ENCODE data around the gene RAP1GAP.

DNA sequence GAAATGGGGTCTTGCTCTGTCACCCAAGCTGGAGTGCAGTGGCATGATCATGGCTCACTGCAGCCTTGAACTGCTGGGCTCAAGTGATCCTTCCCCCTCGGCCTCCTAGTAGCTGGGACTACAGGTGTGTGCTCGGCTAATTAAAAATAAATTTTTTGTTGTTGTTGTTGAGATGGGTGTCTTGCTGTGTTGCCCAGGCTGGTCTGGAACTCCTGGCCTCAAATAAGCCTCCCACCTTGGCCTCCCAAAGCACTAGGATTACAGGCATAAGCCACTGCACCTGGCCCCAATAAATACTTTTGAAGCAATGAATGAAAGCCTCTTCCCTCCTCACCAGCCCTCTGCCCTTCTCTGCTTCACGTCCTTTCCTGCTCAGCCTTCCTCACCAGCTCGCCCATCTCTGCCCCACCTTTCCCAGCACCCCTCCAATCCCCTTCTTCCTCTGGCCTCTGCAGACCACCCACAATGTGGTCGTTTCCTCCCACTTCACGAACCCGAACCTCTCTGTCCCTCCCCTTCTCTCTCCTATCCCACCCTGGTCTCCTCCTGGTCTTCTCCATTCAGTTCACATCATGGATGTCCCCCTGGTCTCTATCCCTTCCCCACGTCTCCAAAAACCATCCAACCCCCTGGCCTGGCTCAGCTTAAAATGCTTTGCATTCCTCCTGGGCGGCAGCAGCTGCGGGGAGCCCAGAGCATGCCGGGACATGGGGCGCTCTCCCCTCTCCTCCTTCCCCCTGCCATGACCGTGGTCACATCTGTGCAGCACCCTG is 38.4 kb downstream of the RAP1GAP start:
- no peak for TF ChIP-seq CTCF (conservative IDR thresholded peaks at IDR 0.05)
- no peak for TF ChIP-seq EZH2 (IDR thresholded peaks at IDR 0.05; ENCODE audit: low read depth)

Measured in PC-9 (cell line).